ENCODE measurements around the gene IGSF9.

Gene IGSF9

GRCh38 chr1:159945483-159946241, at the start of gene IGSF9:
IGSF9 (minus strand) TSS chr1:159945613; CDS start chr1:159943454, 2,159 bp downstream.
- Mint-ChIP-seq H3K4me1 (ENCODE audit: low read depth) (peaks cover 5% of the 10 kb centered on the region), H3K9me3 (no peaks in the 10 kb centered on the region), H3K36me3 (ENCODE audit: low read depth) (no peaks in the 10 kb centered on the region), H3K27ac (peak within 1 kb of the TSS; percentile 77), H3K4me3 (peak within 1 kb of the TSS; percentile 59), H3K27me3 (peaks cover 22% of the 10 kb centered on the region)

DNA sequence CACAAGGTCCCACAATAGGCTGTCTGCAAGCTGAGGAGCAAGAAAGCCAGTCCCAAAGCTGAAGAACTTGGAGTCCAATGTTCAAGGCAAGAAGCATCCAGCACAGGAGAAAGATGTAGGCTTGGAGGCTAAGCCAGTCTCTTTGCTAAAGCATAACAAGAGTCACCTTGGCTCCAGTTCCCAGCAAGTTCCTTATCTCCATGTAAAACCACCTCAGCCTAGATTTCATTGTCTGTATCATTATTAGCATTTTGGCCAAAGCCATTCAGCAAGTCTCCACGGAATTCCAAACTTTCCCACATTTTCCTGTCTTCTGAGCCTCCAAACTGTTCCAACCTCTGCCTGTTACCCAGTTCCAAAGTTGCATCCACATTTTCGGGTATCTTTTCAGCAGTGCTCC, 49.5 kb upstream of the IGSF9 start:
- H3K9me3 Mint-ChIP-seq = no peaks in the 10 kb centered on the region
- H3K36me3 Mint-ChIP-seq (ENCODE audit: low read depth) = no peaks in the 10 kb centered on the region
- peaks cover 9% of the 10 kb centered on the region for H3K4me1 Mint-ChIP-seq (ENCODE audit: low read depth)
- no peak overlapping the region for H3K27ac Mint-ChIP-seq
- H3K27me3 Mint-ChIP-seq = peaks cover 33% of the 10 kb centered on the region
- no peak overlapping the region for H3K4me3 Mint-ChIP-seq

- H3K36me3 Mint-ChIP-seq (ENCODE audit: low read depth) = no peaks in the 10 kb centered on the region
- H3K4me3 Mint-ChIP-seq = no peak overlapping the region
- peaks cover 9% of the 10 kb centered on the region for H3K4me1 Mint-ChIP-seq (ENCODE audit: low read depth)
- peaks cover 34% of the 10 kb centered on the region for H3K27me3 Mint-ChIP-seq
- H3K27ac Mint-ChIP-seq = no peak overlapping the region
- no peaks in the 10 kb centered on the region for H3K9me3 Mint-ChIP-seq
These were observed 48.5 kb upstream of the IGSF9 start for GRCh38 chr1:159993911-159994310.

DNA sequence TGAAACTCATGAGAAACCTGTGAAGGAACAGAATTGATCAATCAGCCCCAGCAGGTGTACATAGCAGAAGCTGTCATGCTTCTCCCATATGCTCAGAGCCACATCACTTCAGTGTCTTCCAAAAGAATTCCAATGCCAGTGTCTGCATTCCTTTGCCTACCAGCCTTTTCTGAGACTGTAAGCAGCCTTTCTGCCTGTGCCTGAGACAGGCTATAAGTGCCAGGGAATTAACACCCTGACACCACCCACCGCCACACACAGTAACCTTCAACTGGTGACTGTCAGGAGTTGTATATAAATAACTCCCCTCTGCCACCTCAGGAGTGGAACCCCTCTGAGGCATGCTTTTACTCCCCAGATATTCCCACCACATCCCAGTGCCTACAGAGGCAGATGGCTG, 46.7 kb upstream of the IGSF9 start:
- peaks cover 22% of the 10 kb centered on the region for H3K27me3 Mint-ChIP-seq
- no peak overlapping the region for H3K4me3 Mint-ChIP-seq
- no peaks in the 10 kb centered on the region for H3K36me3 Mint-ChIP-seq (ENCODE audit: low read depth)
- no peaks in the 10 kb centered on the region for H3K9me3 Mint-ChIP-seq
- peaks cover 9% of the 10 kb centered on the region for H3K4me1 Mint-ChIP-seq (ENCODE audit: low read depth)
- no peak overlapping the region for H3K27ac Mint-ChIP-seq

GRCh38 chr1:159991513-159991912, 46.1 kb upstream of the IGSF9 start:
- no peaks in the 10 kb centered on the region for H3K36me3 Mint-ChIP-seq (ENCODE audit: low read depth)
- H3K4me1 Mint-ChIP-seq (ENCODE audit: low read depth) = peaks cover 9% of the 10 kb centered on the region
- H3K27ac Mint-ChIP-seq = no peak overlapping the region
- H3K9me3 Mint-ChIP-seq = no peaks in the 10 kb centered on the region
- peaks cover 20% of the 10 kb centered on the region for H3K27me3 Mint-ChIP-seq
- H3K4me3 Mint-ChIP-seq = no peak overlapping the region

GRCh38 chr1:159990005-159990404, 44.6 kb upstream of the IGSF9 start:
- peaks cover 9% of the 10 kb centered on the region for H3K4me1 Mint-ChIP-seq (ENCODE audit: low read depth)
- H3K27me3 Mint-ChIP-seq = peaks cover 17% of the 10 kb centered on the region
- H3K4me3 Mint-ChIP-seq = no peak overlapping the region
- no peaks in the 10 kb centered on the region for H3K36me3 Mint-ChIP-seq (ENCODE audit: low read depth)
- H3K9me3 Mint-ChIP-seq = no peaks in the 10 kb centered on the region
- no peak overlapping the region for H3K27ac Mint-ChIP-seq

DNA sequence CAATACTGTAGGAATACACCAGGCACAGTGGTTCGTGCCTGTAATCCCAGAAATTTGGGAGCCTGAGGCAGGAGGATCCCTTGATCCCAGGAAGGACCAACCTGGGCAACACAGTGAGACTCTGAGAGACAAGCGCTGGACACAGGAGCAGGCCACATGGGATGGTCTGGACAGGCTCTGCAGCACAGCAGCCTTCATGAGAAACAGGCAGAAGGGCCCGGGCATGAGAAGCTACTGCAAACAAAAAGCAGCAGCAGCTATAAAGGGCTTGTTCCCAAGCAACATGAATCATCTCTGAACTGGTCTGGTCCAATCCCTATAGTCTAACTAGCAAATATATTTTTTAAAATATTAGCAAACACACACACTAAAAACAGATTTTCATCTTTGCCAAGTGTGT, 44.2 kb upstream of the IGSF9 start:
- Mint-ChIP-seq H3K36me3 (ENCODE audit: low read depth) (no peaks in the 10 kb centered on the region), H3K4me3 (no peak overlapping the region), H3K9me3 (no peaks in the 10 kb centered on the region), H3K4me1 (ENCODE audit: low read depth) (peaks cover 9% of the 10 kb centered on the region), H3K27me3 (peaks cover 17% of the 10 kb centered on the region), H3K27ac (no peak overlapping the region)

GRCh38 chr1:159988006-159988405, 42.6 kb upstream of the IGSF9 start:
- H3K4me3 Mint-ChIP-seq = no peak overlapping the region
- no peak overlapping the region for H3K27ac Mint-ChIP-seq
- no peaks in the 10 kb centered on the region for H3K9me3 Mint-ChIP-seq
- no peaks in the 10 kb centered on the region for H3K36me3 Mint-ChIP-seq (ENCODE audit: low read depth)
- H3K4me1 Mint-ChIP-seq (ENCODE audit: low read depth) = peaks cover 9% of the 10 kb centered on the region
- H3K27me3 Mint-ChIP-seq = peaks cover 22% of the 10 kb centered on the region

- Mint-ChIP-seq H3K27ac (no peak overlapping the region), H3K4me3 (no peak overlapping the region), H3K9me3 (no peaks in the 10 kb centered on the region), H3K4me1 (ENCODE audit: low read depth) (peaks cover 9% of the 10 kb centered on the region), H3K36me3 (ENCODE audit: low read depth) (no peaks in the 10 kb centered on the region), H3K27me3 (peaks cover 20% of the 10 kb centered on the region)
These were observed 41.8 kb upstream of the IGSF9 start for GRCh38 chr1:159987186-159987585.

DNA sequence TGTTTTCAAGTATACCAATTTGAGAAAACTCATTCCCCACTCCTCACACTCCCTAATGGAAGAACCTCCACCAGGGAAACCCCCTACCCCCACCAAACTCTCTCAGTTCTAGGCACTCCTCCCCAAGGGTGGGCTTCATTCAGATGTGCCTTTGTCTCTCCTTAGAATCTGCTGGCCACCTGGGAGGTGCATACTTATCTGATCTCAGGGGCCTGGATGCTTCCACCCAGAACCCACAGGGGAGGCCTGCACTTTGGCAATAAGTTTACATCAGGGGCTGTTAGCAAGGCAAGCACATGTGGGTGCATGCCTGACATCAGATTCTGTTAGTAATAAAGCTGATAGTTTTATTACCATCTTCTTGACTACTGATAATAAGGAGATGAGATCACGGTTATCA, 41.1 kb upstream of the IGSF9 start:
- Mint-ChIP-seq H3K36me3 (ENCODE audit: low read depth) (no peaks in the 10 kb centered on the region), H3K4me1 (ENCODE audit: low read depth) (peaks cover 7% of the 10 kb centered on the region), H3K4me3 (no peak overlapping the region), H3K27me3 (peaks cover 20% of the 10 kb centered on the region), H3K9me3 (no peaks in the 10 kb centered on the region), H3K27ac (no peak overlapping the region)

GRCh38 chr1:159986093-159986492, 40.7 kb upstream of the IGSF9 start:
- Mint-ChIP-seq H3K4me1 (ENCODE audit: low read depth) (peaks cover 2% of the 10 kb centered on the region), H3K27ac (no peak overlapping the region), H3K36me3 (ENCODE audit: low read depth) (no peaks in the 10 kb centered on the region), H3K9me3 (no peaks in the 10 kb centered on the region), H3K27me3 (peaks cover 17% of the 10 kb centered on the region), H3K4me3 (no peak overlapping the region)

DNA sequence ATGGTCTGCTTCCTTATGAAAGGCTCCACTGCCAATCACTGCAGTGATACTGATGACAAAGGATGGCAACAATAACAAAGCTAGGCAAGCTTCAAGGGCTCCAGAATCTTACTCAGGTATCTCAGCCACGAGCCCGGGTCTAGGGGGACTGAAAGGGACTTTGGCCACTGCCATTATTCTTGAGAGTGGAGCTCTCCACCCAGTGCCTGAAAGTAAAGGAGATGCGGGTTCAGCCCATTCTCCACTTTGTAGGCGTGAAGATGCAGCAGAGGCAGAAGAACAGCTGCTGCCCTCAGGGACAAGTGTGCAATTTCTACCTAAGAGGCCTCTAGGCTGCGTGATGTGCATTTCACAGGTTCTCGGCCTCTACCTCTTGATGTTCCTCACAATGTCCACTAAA, 40.1 kb upstream of the IGSF9 start:
- Mint-ChIP-seq H3K4me1 (ENCODE audit: low read depth) (no peaks in the 10 kb centered on the region), H3K27ac (no peak overlapping the region), H3K4me3 (no peak overlapping the region), H3K36me3 (ENCODE audit: low read depth) (no peaks in the 10 kb centered on the region), H3K9me3 (no peaks in the 10 kb centered on the region), H3K27me3 (peaks cover 17% of the 10 kb centered on the region)

DNA sequence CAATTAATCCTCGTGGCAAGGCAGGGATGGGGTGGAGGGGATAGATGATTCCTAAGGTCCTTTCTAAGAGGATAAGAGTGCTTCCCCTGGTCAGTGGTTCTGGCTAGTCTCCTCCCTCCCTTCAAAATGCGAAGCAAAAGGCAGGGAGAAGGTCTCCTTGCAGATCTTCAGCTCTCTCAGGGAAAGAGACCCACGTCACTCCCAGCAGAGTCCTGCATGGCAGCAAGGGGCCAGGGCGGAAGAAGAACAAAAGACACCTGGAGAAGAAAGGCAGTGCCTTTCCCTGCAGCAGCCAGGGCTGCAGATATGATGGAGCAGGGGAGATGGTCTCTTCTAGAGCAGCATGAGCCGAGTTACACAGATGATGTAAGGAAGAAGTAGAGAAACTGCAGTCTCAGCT, 38.3 kb upstream of the IGSF9 start:
- Mint-ChIP-seq H3K9me3 (no peaks in the 10 kb centered on the region), H3K27ac (no peak overlapping the region), H3K36me3 (ENCODE audit: low read depth) (no peaks in the 10 kb centered on the region), H3K4me3 (no peak overlapping the region), H3K4me1 (ENCODE audit: low read depth) (no peaks in the 10 kb centered on the region), H3K27me3 (peaks cover 25% of the 10 kb centered on the region)

DNA sequence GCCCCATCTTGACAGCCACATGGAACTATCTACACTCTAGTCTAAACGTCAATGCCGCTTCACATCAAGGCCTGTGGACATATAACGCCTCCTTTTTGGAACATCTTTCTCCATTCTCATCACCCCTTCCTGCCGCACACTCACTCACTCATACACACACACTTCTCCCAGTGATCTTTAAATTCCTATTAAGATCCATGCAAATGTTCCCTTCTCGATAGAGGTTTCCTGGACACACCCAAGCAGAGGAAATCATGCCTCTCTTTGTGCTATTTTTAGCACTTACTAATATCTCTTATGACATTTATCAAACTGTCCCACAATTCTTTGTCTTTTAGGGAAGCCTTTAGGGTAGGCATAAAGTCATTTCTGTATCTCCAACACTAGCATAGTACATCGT, 36.9 kb upstream of the IGSF9 start:
- H3K27ac Mint-ChIP-seq = no peak overlapping the region
- no peaks in the 10 kb centered on the region for H3K36me3 Mint-ChIP-seq (ENCODE audit: low read depth)
- H3K27me3 Mint-ChIP-seq = peaks cover 25% of the 10 kb centered on the region
- no peaks in the 10 kb centered on the region for H3K4me1 Mint-ChIP-seq (ENCODE audit: low read depth)
- H3K9me3 Mint-ChIP-seq = no peaks in the 10 kb centered on the region
- H3K4me3 Mint-ChIP-seq = no peak overlapping the region

DNA sequence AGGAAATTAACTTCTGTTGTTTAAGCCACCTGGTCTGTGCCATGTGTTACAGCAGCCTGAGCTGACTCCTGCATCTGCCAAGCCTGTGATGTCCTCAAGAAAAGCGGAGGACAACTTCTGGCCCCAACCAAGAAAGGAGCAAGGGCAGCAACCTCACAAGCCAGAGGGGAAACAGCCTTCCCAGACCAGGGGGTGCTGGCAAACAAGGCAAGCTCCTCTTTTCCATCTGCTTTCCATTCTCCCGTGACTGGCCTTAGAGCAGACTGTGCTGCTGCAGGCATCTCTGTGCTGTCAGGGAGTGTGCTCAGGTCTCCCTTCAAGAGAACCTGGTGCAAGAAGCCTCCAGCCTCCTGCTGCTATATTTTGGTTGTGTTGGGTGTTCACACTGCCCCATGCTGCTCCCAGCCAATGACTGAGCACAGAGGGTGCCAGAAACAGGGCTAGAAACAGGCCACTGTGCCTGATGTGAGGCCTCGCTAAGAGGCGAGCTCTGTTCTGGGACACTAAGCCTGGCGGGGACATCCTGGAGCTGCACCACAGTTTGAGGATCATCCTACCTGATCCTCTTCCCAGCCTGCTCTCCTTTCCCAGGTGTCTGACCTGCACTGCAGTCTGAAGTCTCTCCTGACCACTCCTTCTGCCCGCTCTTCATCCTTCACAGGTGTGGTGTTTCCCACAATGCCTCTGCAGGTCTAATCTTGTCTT, 36.1 kb upstream of the IGSF9 start:
- Mint-ChIP-seq H3K27me3 (peaks cover 25% of the 10 kb centered on the region), H3K36me3 (ENCODE audit: low read depth) (no peaks in the 10 kb centered on the region), H3K4me1 (ENCODE audit: low read depth) (no peaks in the 10 kb centered on the region), H3K4me3 (no peak overlapping the region), H3K27ac (no peak overlapping the region), H3K9me3 (no peaks in the 10 kb centered on the region)

- Mint-ChIP-seq H3K4me3 (no peak overlapping the region), H3K27ac (no peak overlapping the region), H3K36me3 (ENCODE audit: low read depth) (no peaks in the 10 kb centered on the region), H3K9me3 (no peaks in the 10 kb centered on the region), H3K4me1 (ENCODE audit: low read depth) (no peaks in the 10 kb centered on the region), H3K27me3 (peaks cover 25% of the 10 kb centered on the region)
These were observed 35.4 kb upstream of the IGSF9 start for GRCh38 chr1:159980786-159981185.
